Superior temporal gyrus (tissue), 1 donor: ENCODE results near the gene RBPJ.

Experiments used
- DNase-seq: peaks from one replicate; pipeline ENCODE4 v3.0.0-alpha.2; 2016; ENCODE audit errors: extremely low spot score

RBPJ gene

GRCh38 chr4:26420438-26420837 is 99.6 kb downstream of the RBPJ start:
- no peak for DNase-seq

- no peak for DNase-seq
These were observed 100.1 kb downstream of the RBPJ start for GRCh38 chr4:26420913-26421312.

GRCh38 chr4:26424153-26424552 is 103.3 kb downstream of the RBPJ start:
- no peak for DNase-seq

- no peak for DNase-seq
These were observed 104.0 kb downstream of the RBPJ start for GRCh38 chr4:26424838-26425237.

GRCh38 chr4:26425953-26426352 is 105.1 kb downstream of the RBPJ start:
- DNase-seq, result no peak

GRCh38 chr4:26426892-26427291 is 106.1 kb downstream of the RBPJ start:
- no peak for DNase-seq

GRCh38 chr4:26429910-26430309 is 109.1 kb downstream of the RBPJ start:
- no peak for DNase-seq

GRCh38 chr4:26431461-26432180 is 110.8 kb downstream of the RBPJ start:
- no peak for DNase-seq

- DNase-seq, result no peak
These were observed 111.6 kb downstream of the RBPJ start for GRCh38 chr4:26432419-26432818.

- DNase-seq, result no peak
These were observed 112.7 kb downstream of the RBPJ start for GRCh38 chr4:26433556-26433955.

GRCh38 chr4:26434030-26434639 is 113.3 kb downstream of the RBPJ start:
- DNase-seq, result no peak

GRCh38 chr4:26441102-26441501 is 120.3 kb downstream of the RBPJ start:
- no peak for DNase-seq

GRCh38 chr4:26441771-26442170 is 121.0 kb downstream of the RBPJ start:
- DNase-seq, result no peak

- no peak for DNase-seq
These were observed 126.6 kb downstream of the RBPJ start for GRCh38 chr4:26447378-26447777.

- DNase-seq, result no peak
These were observed 129.6 kb downstream of the RBPJ start for GRCh38 chr4:26450418-26450817.

- DNase-seq, result no peak
These were observed 130.8 kb downstream of the RBPJ start for GRCh38 chr4:26451597-26451996.

GRCh38 chr4:26452565-26453531 is 132.0 kb downstream of the RBPJ start:
- no peak for DNase-seq

- DNase-seq, result no peak
These were observed 134.1 kb downstream of the RBPJ start for GRCh38 chr4:26454961-26455360.

- no peak for DNase-seq
These were observed 134.8 kb downstream of the RBPJ start for GRCh38 chr4:26455571-26455970.

- no peak for DNase-seq
These were observed 136.6 kb downstream of the RBPJ start for GRCh38 chr4:26457412-26457811.

- no peak for DNase-seq
These were observed 137.3 kb downstream of the RBPJ start for GRCh38 chr4:26458157-26458561.

- peak; percentile 60 for DNase-seq
These were observed 138.4 kb downstream of the RBPJ start for GRCh38 chr4:26459054-26459755.
